Breast epithelium (tissue), 3 donors: ENCODE results near the gene HJURP.

ENCODE experiments used
- POLR2A ChIP-seq: fragments of 450-650 bp; IDR thresholded peaks from one replicate; pipeline ENCODE4 v1.6.1; 2016; ENCODE audit warnings: antibody characterized with exemption, mild to moderate bottlenecking, moderate library complexity
- TF ChIP-seq, protein P1 (sequence below), 3 donors: fragments of 450-650 bp; IDR thresholded peaks; one replicate each; pipeline ENCODE4 v1.5.1; 2016 to 2017; ENCODE audit warnings: antibody characterized with exemption in 3 of 3, mild to moderate bottlenecking in 3 of 3, moderate library complexity in 3 of 3

DNA sequence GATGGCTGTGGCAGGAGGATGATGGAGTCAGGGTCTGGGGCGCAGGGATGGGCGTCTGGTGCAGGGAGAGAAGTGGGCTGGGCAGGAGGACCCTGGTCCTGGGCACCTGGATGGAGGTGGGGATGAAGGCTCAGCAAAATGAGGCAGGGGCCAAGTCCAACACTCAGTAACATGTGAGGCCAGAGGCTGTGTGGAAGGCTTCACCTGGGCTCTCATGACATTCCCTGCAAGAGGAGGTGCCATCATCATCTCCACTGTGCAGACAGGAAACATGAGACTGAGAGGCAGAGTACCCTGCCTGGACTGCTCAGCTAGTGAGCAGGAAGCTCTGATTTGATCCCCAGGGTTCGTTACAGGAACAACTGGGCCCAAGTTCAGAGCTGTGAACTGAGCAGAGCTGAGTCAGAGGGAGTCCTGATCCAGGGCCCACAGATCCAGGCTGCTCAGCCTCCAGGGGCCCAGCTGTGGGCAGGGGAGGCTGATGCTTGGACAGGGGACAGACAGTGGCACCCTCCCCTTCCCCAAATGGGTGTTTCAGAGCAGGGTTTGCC, 36.9 kb downstream of the HJURP start:
- TF ChIP-seq, protein P1, sequence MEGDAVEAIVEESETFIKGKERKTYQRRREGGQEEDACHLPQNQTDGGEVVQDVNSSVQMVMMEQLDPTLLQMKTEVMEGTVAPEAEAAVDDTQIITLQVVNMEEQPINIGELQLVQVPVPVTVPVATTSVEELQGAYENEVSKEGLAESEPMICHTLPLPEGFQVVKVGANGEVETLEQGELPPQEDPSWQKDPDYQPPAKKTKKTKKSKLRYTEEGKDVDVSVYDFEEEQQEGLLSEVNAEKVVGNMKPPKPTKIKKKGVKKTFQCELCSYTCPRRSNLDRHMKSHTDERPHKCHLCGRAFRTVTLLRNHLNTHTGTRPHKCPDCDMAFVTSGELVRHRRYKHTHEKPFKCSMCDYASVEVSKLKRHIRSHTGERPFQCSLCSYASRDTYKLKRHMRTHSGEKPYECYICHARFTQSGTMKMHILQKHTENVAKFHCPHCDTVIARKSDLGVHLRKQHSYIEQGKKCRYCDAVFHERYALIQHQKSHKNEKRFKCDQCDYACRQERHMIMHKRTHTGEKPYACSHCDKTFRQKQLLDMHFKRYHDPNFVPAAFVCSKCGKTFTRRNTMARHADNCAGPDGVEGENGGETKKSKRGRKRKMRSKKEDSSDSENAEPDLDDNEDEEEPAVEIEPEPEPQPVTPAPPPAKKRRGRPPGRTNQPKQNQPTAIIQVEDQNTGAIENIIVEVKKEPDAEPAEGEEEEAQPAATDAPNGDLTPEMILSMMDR (IDR thresholded peaks at IDR 0.05): no peak
- no peak for TF ChIP-seq POLR2A
